ENCODE data around the gene ZDHHC7.
"Not testable (repeated sequence)": the region's sequence is repeated elsewhere in the genome, so short reads cannot be mapped to it uniquely, and the experiment has no call there.

The ZDHHC7 gene

GRCh38 chr16:85042606-85043005, 31.3 kb upstream of the ZDHHC7 start:
- DNase-seq (ENCODE audit: low read depth in 2 of 2): no peak

- no peak for DNase-seq (ENCODE audit: low read depth in 2 of 2)
These were observed 30.8 kb upstream of the ZDHHC7 start for GRCh38 chr16:85042167-85042526.

DNA sequence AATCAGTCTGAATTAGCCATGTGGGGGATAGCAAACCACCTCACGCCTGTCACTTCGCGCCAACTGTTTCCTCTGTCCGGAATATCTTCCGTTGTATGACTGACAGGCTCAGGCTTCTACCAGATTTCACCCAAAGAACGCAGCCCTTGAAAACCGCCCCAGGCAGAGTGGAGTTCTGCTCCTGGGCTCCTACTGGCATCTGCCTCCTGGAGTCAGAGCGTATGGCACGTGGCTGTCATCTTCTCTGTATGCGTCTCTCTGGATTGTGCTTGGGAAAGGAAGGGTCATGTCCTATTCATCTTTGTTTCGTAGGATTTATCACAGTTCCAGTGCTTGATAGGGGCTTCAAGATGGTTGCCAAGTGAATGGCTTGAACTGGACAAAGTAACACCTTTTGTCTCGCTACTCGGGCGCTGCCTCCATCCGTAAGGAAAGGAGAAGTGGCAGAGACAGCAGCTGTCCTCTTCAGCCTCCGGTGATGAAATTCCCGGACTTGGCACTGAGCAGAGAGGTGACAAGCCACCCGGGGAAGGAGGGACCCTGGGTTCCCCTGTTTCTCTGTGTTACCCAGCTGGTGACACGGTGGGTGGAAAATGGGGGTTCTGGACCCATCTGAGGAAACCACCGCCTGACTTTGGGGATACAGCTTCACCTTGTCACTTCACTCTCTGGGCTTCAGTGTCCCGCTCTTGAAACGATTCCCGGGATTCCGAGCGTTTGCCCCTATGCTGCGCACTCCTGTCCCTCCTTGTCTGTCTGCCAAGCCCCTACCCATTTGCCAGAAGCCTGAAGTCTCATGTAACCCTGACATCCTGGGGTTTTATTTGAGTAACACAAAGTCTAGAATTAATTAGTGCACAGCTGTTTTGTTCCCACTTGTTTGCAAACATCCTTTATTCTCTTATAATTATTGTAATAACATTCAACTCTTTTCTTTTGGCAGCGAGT, 30.2 kb upstream of the ZDHHC7 start:
- DNase-seq (ENCODE audit: low read depth in 2 of 2): no peak

- DNase-seq (ENCODE audit: low read depth in 2 of 2): no peak
These were observed 29.4 kb upstream of the ZDHHC7 start for GRCh38 chr16:85040685-85041084.

DNA sequence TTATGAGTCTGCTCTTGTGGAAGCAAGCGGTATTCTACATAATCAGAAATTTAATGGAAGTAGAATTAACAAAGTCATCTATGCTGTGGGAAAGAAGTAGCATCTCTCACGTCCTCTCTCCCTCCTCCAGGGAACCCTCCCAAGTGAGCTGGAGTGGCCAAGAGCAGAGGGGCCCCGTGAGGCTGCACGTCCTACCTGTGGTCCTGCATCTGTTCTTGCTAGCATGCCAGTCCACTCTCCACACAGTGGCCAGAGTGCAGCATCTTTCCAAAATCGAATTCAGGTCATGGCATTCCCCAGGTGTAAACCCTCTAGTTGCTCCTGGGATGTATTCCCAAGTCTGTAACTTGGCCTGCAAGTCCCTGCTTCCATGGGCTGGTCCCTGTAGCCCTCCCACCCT, 26.4 kb upstream of the ZDHHC7 start:
- no peak for DNase-seq (ENCODE audit: low read depth in 2 of 2)

DNA sequence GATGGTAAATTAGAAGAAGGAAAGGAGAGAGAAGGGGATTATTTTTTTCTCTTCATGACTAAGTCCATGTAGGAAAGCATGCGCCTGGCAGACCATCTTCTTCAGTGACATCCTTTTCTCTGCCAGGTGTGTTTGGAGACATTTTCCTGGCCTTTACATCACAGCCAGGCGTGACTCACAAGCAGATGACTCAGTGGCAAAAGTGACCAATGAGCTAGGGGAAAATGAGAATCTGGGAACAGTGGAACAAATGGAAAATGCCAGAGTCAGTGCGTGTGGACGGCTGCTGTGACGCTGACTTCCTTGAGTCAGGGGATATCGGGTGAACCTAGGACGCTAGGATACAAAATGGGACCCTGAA, 25.7 kb upstream of the ZDHHC7 start:
- DNase-seq (ENCODE audit: low read depth in 2 of 2): no peak

GRCh38 chr16:85036236-85037049, 25.1 kb upstream of the ZDHHC7 start:
- DNase-seq (ENCODE audit: low read depth in 2 of 2): no peak

DNA sequence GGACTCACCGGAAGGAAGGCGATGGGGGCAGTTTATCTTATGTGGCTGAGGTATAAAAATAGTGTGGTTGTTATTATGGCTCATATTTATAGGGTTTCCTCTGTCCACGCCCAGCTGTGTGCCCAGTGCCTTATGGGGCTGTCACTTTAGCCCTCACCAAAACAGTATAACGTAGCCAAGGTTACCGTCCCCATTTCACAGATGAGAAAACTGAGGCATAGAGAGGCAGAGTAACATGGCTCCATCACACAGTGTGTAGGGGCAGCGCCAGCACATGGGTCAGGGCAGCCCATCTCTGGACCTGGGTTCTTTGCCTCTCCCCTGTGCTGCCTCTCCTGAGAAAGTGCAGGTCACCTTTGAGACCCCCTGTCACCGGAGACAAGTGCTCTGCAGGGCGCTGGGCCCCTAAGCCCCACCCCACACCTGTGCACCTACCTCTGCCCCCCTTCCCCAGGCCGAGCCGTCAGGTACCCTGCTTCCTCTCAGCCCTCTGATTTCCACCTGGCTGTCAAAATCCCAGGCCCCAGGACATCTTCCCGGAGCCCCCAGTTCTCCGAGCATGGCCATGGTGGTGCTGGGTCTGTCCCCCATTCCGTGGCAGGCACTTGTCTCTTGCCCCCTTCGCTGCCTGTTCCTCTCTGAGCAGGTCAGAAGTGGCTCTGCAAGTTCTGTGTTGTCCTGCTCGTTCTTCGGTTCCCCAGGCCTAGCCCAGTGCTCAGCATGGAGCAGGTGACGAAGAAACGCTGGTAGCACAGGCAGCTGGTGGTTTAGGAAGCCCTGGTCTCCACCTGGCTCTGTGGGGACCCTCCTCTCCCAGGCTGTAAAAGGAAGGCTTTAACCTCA, 23.5 kb upstream of the ZDHHC7 start:
- no peak for DNase-seq (ENCODE audit: low read depth in 2 of 2)

GRCh38 chr16:85033171-85033570, 21.8 kb upstream of the ZDHHC7 start:
- no peak for DNase-seq (ENCODE audit: low read depth in 2 of 2)

- DNase-seq (ENCODE audit: low read depth in 2 of 2): not testable (repeated sequence)
These were observed 20.9 kb upstream of the ZDHHC7 start for GRCh38 chr16:85032187-85032586.

DNA sequence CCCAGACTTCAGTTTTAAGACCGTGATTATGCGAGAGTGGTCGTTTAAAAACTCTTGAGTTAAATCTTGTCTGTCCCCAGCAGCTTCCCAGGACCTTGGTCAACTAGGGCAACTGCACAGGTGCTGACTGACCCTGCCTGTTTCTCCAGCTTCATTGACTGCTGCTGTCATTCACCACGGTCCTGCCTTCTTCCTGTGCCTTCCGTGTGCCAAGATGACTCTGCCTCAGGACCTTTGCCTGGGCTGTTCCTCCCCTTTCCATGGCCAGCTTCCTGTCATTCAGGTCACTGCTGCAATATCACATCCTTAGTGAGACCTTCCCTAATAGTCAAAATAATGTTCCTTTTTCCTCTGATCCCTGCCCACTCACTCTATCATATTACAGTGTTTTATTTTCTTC, 20.1 kb upstream of the ZDHHC7 start:
- no peak for DNase-seq (ENCODE audit: low read depth in 2 of 2)

DNA sequence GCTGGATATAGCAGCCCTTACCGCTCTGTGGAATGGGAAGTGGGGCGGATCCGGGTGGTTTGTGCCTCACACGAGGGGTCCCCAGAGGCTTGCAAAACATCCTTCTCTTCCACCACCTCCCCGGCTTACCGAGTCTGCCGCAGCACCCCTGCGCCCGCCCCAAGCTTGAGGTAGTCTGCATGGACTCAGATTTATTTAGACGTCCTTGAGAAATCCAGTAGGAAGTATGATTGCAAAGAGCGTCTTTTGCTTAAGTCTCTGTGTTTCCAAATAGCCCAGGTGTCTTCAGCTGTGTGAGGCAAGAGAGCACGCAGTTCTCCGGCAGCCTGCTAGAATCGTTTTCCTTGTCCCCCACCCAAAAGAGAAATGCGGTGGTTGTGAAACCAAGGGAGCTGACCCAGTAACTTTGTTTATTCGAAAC, 18.7 kb upstream of the ZDHHC7 start:
- no peak for DNase-seq (ENCODE audit: low read depth in 2 of 2)

GRCh38 chr16:85029408-85029784, 18.1 kb upstream of the ZDHHC7 start:
- peak; percentile 40 to 45 for DNase-seq (ENCODE audit: low read depth in 2 of 2)

DNA sequence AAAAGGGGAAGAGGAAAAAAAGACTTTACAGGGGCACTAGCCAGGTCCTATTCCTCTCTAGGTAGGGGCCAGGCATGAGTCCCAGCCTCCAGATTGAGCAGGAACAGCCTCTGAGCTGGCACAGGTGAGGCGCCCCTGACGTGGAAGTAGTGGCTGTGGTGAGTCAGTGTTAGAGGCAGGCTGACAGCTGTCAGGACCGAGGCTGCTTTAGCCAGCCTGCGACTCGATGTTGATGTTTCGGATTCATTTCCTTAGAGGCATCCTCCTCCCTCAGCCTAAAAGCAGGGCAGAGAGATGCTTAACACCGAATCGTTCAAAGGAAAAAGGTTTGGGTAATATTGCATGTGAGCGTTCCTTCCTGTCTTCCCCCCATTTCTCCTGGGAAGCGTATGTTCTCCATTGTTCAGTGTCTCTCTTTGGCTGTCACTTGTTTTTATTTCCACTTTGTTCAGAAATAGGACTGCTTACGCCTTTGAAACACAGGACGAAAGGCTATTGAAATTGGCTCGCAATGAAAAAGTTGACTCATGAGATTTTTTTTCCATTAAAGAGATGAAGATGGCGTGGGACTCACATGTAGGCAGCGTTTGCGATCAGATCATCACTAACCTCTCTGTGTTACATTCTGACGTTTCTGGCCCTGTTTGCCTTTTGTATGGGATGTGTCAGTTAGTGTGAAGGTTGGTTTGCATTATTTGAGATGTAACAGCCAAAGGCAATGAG, 17.5 kb upstream of the ZDHHC7 start:
- peak; percentile 55 to 74 for DNase-seq (ENCODE audit: low read depth in 2 of 2)

DNA sequence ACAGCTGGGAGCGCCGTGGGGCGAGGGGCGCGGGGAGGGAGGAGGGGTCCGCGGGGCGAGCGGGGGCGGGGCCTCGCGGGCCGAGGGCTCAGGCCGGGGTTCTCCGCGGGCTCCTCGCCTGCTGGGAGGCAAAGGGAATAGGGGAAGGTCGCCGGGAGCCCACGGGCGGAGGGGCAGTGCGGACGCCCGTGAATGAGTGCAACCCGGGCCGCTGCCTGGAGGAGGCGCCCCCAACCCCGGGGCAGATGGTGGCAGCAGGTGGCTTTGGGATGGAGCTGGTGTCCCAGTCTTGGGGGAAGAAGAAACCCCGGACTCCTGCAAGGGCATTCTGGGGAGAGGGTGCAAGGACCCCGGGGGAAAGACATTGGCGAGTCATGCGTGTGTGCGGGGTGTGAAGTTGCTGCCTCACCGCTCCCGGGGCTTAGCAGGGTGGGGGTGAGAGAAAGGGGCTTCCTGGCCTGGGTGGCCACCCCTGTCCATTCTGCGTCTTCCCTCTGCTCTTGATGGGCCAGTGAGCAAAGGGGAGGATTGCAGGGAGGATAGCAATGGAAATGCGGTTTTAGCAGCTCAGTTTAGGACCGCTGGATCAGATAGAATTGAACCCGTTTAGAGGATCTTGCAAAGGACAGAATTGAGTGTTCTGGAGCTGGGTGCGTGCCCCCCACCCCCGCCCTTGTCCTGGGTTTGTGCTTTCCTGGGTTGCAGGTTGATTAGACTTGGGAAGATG, 16.8 kb upstream of the ZDHHC7 start:
- DNase-seq (ENCODE audit: low read depth in 2 of 2): peak in 1 of 2 donors; percentile 4

DNA sequence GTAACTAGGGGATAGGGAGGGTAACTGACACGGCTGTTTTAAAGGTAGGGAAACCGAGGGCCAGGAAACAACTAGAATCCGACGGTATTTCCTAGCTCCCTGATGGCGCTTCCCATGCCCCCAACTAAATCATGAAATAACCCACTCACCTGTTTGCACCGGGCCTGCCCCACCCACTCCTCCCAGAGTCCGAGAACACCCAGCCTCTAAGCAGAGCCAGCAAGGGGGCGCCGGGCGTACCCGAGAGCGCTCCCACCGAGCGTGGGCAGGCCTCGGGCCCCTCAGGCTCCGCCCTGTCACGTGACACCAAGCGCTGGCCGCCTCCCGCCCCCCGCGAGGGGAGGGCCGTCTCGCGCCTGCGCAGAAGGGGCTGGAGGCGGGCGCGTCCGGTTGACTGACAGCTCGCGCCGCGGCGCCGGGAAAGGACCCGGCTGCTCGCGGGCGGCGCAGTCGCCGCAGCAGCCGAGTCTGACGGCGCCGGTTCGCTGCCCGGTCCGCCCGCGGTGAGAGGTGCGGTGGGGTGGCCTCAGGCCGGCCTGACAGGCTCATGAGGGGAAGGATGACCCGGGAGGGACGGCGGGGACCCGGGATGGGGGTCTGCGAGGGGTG, 16.1 kb upstream of the ZDHHC7 start, which contains the start of gene KIAA0513:
Gene KIAA0513 (plus strand): TSS at position 447 of the 609 bp plus-strand sequence. CDS start 39,277 bp downstream, outside the sequence.
- DNase-seq (ENCODE audit: low read depth in 2 of 2): peak; percentile 92

GRCh38 chr16:85026703-85027102, 15.4 kb upstream of the ZDHHC7 start:
- no peak for DNase-seq (ENCODE audit: low read depth in 2 of 2)

- no peak for DNase-seq (ENCODE audit: low read depth in 2 of 2)
These were observed 14.7 kb upstream of the ZDHHC7 start for GRCh38 chr16:85025781-85026653.

- DNase-seq (ENCODE audit: low read depth in 2 of 2): no peak
These were observed 8.4 kb upstream of the ZDHHC7 start for GRCh38 chr16:85019659-85020245.
